ENCODE results near the gene KLHL25.

Gene KLHL25

GRCh38 chr15:85826756-85827515 lies 32.2 kb upstream of the KLHL25 start:
- TF ChIP-seq, protein P1, sequence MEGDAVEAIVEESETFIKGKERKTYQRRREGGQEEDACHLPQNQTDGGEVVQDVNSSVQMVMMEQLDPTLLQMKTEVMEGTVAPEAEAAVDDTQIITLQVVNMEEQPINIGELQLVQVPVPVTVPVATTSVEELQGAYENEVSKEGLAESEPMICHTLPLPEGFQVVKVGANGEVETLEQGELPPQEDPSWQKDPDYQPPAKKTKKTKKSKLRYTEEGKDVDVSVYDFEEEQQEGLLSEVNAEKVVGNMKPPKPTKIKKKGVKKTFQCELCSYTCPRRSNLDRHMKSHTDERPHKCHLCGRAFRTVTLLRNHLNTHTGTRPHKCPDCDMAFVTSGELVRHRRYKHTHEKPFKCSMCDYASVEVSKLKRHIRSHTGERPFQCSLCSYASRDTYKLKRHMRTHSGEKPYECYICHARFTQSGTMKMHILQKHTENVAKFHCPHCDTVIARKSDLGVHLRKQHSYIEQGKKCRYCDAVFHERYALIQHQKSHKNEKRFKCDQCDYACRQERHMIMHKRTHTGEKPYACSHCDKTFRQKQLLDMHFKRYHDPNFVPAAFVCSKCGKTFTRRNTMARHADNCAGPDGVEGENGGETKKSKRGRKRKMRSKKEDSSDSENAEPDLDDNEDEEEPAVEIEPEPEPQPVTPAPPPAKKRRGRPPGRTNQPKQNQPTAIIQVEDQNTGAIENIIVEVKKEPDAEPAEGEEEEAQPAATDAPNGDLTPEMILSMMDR (IDR thresholded peaks at IDR 0.05; ENCODE audit: low read depth, low read length, missing control alignments): no peak
- no peak overlapping the region for H3K4me3 ChIP-seq (ENCODE audit: low read depth, low read length)
- in situ Hi-C loops (cut with HindIII; ENCODE audit: low sequenced_read_pairs): no loop called here
- DNase-seq (ENCODE audit: low read depth): no peak

DNA sequence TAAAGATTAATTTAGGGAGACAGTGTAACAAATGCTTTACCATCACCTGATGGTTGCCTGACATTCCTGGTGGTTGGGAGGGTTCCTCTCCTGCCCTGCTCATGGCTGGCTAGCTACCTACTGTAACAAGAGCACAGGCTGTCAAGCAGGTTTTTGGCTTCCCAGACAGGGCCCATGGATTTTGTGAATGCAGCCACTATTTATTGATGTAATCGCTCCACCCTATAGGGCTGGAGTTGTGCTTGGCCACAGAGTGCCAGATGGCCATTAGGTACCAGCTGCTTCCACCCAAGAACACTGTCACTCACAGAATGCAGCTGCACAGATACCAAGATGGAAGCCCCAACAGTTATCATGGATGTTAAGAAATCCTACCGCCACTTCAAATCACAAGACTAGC lies 31.0 kb upstream of the KLHL25 start:
- in situ Hi-C loops (cut with HindIII; ENCODE audit: low sequenced_read_pairs): no loop called here

DNA sequence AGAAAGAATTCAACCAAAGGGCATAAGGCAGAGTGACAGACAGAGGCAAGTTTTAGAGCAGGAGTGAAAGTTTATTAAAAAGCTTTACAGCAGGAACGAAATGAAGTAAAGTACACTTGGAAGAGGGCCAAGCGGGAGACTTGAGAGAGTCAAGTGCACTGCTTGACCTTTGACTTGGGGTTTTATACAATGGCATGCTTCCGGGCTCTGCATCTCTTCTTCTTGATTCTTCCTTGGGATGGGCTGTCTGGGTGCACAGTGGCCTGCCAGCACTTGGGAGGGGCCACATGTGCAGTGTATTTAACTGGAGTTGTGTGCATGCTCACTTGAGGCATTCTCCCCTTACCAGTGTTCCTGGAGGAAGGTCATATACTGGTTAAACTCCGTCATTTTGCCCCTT lies 30.4 kb upstream of the KLHL25 start:
- TF ChIP-seq, protein P1 (IDR thresholded peaks at IDR 0.05; ENCODE audit: low read depth, low read length, missing control alignments): no peak
- in situ Hi-C loops (cut with HindIII; ENCODE audit: low sequenced_read_pairs): no loop called here
- H3K4me3 ChIP-seq (ENCODE audit: low read depth, low read length): no peak overlapping the region
- no peak for DNase-seq (ENCODE audit: low read depth)

More for the DNA sequence above, 31.0 kb upstream of the KLHL25 start:
- H3K4me3 ChIP-seq (ENCODE audit: low read depth, low read length): no peak overlapping the region
- no peak for DNase-seq (ENCODE audit: low read depth)
- TF ChIP-seq, protein P1 (IDR thresholded peaks at IDR 0.05; ENCODE audit: low read depth, low read length, missing control alignments): no peak

GRCh38 chr15:85821545-85821944 lies 26.8 kb upstream of the KLHL25 start:
- TF ChIP-seq, protein P1 (IDR thresholded peaks at IDR 0.05; ENCODE audit: low read depth, low read length, missing control alignments): no peak
- in situ Hi-C loops (cut with HindIII; ENCODE audit: low sequenced_read_pairs): no loop called here
- H3K4me3 ChIP-seq (ENCODE audit: low read depth, low read length): no peak overlapping the region
- DNase-seq (ENCODE audit: low read depth): no peak

DNA sequence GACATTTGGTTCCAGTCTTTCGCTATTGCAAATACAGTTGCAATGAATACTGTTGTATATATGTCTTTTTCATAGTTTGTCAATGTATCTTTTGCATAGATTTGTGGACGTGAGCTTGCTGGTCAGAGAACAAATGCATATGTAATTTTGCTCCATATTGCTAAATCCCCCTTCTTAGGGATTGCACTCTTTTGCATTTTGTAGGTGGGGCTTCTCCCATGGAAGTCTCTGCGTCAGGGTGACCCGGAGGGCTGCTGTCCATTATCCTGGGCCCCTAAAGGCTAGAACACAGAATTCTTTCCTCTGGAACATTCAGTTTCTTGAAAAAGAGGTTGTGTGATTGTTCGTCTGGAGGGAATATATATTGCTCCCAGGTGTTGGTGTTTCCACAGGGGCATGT lies 25.2 kb upstream of the KLHL25 start:
- no peak for DNase-seq (ENCODE audit: low read depth)
- in situ Hi-C loops (cut with HindIII; ENCODE audit: low sequenced_read_pairs): no loop called here
- TF ChIP-seq, protein P1 (IDR thresholded peaks at IDR 0.05; ENCODE audit: low read depth, low read length, missing control alignments): no peak
- no peak overlapping the region for H3K4me3 ChIP-seq (ENCODE audit: low read depth, low read length)

DNA sequence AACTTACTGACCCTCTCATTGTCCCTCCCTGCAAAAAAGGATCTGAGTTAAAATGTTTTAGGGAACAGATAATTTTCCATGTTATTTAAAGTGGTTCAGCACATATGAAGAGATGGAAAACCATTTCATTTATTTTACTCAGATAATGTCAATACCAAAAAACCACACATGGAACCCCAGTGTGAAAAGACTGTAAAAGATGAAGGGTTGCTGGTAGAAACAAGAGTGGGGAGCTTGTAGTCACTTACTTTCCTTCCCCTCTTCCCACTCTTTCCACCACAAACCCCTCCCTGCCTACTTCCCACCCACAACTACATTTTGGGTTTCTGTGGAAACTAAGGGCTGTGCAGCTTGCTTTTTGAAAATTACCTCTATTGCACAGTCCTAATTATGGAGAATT lies 18.5 kb upstream of the KLHL25 start:
- no peak for DNase-seq (ENCODE audit: low read depth)
- in situ Hi-C loops (cut with HindIII; ENCODE audit: low sequenced_read_pairs): no loop called here
- TF ChIP-seq, protein P1 (IDR thresholded peaks at IDR 0.05; ENCODE audit: low read depth, low read length, missing control alignments): no peak
- no peak overlapping the region for H3K4me3 ChIP-seq (ENCODE audit: low read depth, low read length)
